ENCODE results near the gene TMEM223. TPM values are rescaled to one million over a fixed set of nuclear protein-coding genes. Genes with fewer than 3 reads are reported as not detected.
A peak's percentile ranks its signal among the peaks of the same experiment; 100 is the strongest.
"Not testable (repeated sequence)": the region's sequence is repeated elsewhere in the genome, so short reads cannot be mapped to it uniquely, and the experiment has no call there.

The TMEM223 gene, protein sequence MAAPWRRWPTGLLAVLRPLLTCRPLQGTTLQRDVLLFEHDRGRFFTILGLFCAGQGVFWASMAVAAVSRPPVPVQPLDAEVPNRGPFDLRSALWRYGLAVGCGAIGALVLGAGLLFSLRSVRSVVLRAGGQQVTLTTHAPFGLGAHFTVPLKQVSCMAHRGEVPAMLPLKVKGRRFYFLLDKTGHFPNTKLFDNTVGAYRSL
- 10 to 100 TPM; 15.7 to 31.6 (median 17.5) TPM for polyA plus RNA-seq
- long read RNA-seq, donor 1, transcript TMEM223-201 (2 exons, 1,288 nt) = major isoform, 50 of 51 reads
- long read RNA-seq, donor 1, partial matches to known transcripts = 0 of 51 reads
- long read RNA-seq, donor 1, other reads (novel, unspliced or antisense) = 0 of 51 reads
- long read RNA-seq, donor 2, transcript TMEM223-201 (2 exons, 1,288 nt) = major isoform, 5 of 6 reads
- long read RNA-seq, donor 2, partial matches to known transcripts = 0 of 6 reads
- long read RNA-seq, donor 2, other reads (novel, unspliced or antisense) = 0 of 6 reads
- long read RNA-seq, donor 3, transcript TMEM223-201 (2 exons, 1,288 nt) = major isoform, 14 of 97 reads
- long read RNA-seq, donor 3, partial matches to known transcripts = 47 of 97 reads
- long read RNA-seq, donor 3, other reads (novel, unspliced or antisense) = 35 of 97 reads
- long read RNA-seq, donor 4 = 0 reads
- long read RNA-seq, donor 5, partial matches to known transcripts = 0 of 3 reads
- long read RNA-seq, donor 5, other reads (novel, unspliced or antisense) = 0 of 3 reads
- long read RNA-seq, donor 6, transcript TMEM223-201 (2 exons, 1,288 nt) = major isoform, 13 of 113 reads
- long read RNA-seq, donor 6, partial matches to known transcripts = 95 of 113 reads
- long read RNA-seq, donor 6, other reads (novel, unspliced or antisense) = 5 of 113 reads
- long read RNA-seq, donor 7 = 0 reads
- long read RNA-seq, donor 8, partial matches to known transcripts = 0 of 2 reads
- long read RNA-seq, donor 8, other reads (novel, unspliced or antisense) = 0 of 2 reads
- long read RNA-seq, donor 9, transcript TMEM223-201 (2 exons, 1,288 nt) = major isoform, 7 of 7 reads
- long read RNA-seq, donor 9, partial matches to known transcripts = 0 of 7 reads
- long read RNA-seq, donor 9, other reads (novel, unspliced or antisense) = 0 of 7 reads
- long read RNA-seq, donor 10, transcript TMEM223-201 (2 exons, 1,288 nt) = major isoform, 22 of 188 reads
- long read RNA-seq, donor 10, partial matches to known transcripts = 100 of 188 reads
- long read RNA-seq, donor 10, other reads (novel, unspliced or antisense) = 66 of 188 reads

DNA sequence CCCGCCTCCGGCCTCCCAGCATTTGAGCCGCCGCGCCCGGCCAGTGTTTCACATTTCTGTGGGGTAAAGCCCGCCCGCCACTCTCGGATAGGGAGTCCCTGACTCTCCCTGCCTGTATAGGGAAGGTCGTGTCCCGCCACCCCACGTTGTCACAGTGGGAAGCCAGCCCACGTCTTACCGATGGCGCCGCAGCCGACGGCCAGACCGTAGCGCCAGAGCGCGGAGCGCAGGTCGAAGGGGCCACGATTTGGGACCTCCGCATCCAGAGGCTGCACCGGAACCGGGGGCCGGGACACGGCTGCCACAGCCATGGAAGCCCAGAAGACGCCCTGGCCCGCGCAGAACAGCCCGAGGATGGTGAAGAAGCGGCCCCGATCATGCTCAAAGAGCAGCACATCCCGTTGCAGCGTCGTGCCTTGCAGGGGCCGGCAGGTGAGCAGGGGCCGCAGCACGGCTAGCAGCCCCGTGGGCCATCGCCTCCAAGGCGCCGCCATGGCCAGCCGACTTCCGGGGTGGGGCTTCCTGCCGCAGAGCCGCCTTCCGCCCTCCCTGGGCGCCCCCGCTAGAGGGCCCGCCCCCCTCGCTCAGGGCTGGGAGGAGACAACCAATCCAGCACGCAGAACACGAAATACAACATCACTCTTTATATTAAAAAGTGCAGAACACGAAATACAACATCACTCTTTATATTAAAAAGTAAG lies at the start of gene TMEM223:
TSS of gene TMEM223 (minus strand) at position 506 of the 701 bp plus-strand sequence. CDS start at position 494, 12 bp downstream.
- peak; percentile 89 to 93 for DNase-seq
- no peaks in the 10 kb centered on the region for H3K9me3 ChIP-seq (ENCODE audit: control insufficient read depth in 2 of 2, insufficient read depth in 1 of 2, low read depth in 1 of 2, low read length in 1 of 2)
- H3K27me3 ChIP-seq (ENCODE audit: control insufficient read depth in 3 of 3, insufficient read depth in 3 of 3, low read length in 3 of 3) = no peaks in the 10 kb centered on the region
- H3K36me3 ChIP-seq (ENCODE audit: control insufficient read depth in 3 of 3, insufficient read depth in 2 of 3, low read depth in 1 of 3, low read length in 3 of 3) = peaks cover 20 to 66% (median 28%) of the 10 kb centered on the region in 3 donors
- peak within 1 kb of the TSS; percentile 43 to 92 (median 75) for H3K27ac ChIP-seq (ENCODE audit: low read depth in 1 of 3, low read length in 2 of 3)
- FAIRE-seq = no peak
- WGBS, 3 donors = 0 to 1% (median 0%) methylated on average over 48 to 58 of the region's 58 CpGs
- H3K4me3 ChIP-seq (ENCODE audit: low read depth in 1 of 3, low read length in 3 of 3) = peak within 1 kb of the TSS; percentile 75 to 98 (median 97)
- H3K4me1 ChIP-seq (ENCODE audit: control insufficient read depth in 3 of 3, insufficient read depth in 2 of 3, low read depth in 1 of 3, low read length in 2 of 3) = peaks cover 2 to 23% (median 5%) of the 10 kb centered on the region in 3 donors

- Histone ChIP-seq H3K36me3 (ENCODE audit: control insufficient read depth in 3 of 3, insufficient read depth in 2 of 3, low read depth in 1 of 3, low read length in 3 of 3) (peaks cover 0 to 14% (median 0%) of the 10 kb centered on the region in 3 donors), H3K27ac (ENCODE audit: low read depth in 1 of 3, low read length in 2 of 3) (peak overlapping the region; percentile 96 to 99 (median 96)), H3K4me3 (ENCODE audit: low read depth in 1 of 3, low read length in 3 of 3) (peak overlapping the region; percentile 11 to 91 (median 81)), H3K4me1 (ENCODE audit: control insufficient read depth in 3 of 3, insufficient read depth in 2 of 3, low read depth in 1 of 3, low read length in 2 of 3) (peaks cover 0 to 12% (median 4%) of the 10 kb centered on the region in 3 donors)
- DNase-seq = peak in 1 of 2 donors; percentile 44
- H3K9me3 ChIP-seq (ENCODE audit: control insufficient read depth in 2 of 2, insufficient read depth in 1 of 2, low read depth in 1 of 2, low read length in 1 of 2); FAIRE-seq; H3K27me3 ChIP-seq (ENCODE audit: control insufficient read depth in 3 of 3, insufficient read depth in 3 of 3, low read length in 3 of 3): not testable (repeated sequence)
- 1% methylated on average over 41 of the region's 41 CpGs for WGBS, 3 donors
These were observed 49.0 kb upstream of the TMEM223 start for GRCh38 chr11:62840721-62841360.

- H3K4me3 ChIP-seq (ENCODE audit: low read depth in 1 of 3, low read length in 3 of 3) = peak within 1 kb of the TSS; percentile 77 to 91 (median 81)
- peaks cover 0 to 12% (median 4%) of the 10 kb centered on the region in 3 donors for H3K4me1 ChIP-seq (ENCODE audit: control insufficient read depth in 3 of 3, insufficient read depth in 2 of 3, low read depth in 1 of 3, low read length in 2 of 3)
- DNase-seq (peak; percentile 95 to 98), FAIRE-seq (no peak)
- no peaks in the 10 kb centered on the region for H3K9me3 ChIP-seq (ENCODE audit: control insufficient read depth in 2 of 2, insufficient read depth in 1 of 2, low read depth in 1 of 2, low read length in 1 of 2)
- peaks cover 0 to 28% (median 8%) of the 10 kb centered on the region in 3 donors for H3K36me3 ChIP-seq (ENCODE audit: control insufficient read depth in 3 of 3, insufficient read depth in 2 of 3, low read depth in 1 of 3, low read length in 3 of 3)
- 0% methylated on average over 62 of the region's 62 CpGs for WGBS, 3 donors
- H3K27me3 ChIP-seq (ENCODE audit: control insufficient read depth in 3 of 3, insufficient read depth in 3 of 3, low read length in 3 of 3) = no peaks in the 10 kb centered on the region
- peak within 1 kb of the TSS; percentile 96 to 99 (median 96) for H3K27ac ChIP-seq (ENCODE audit: low read depth in 1 of 3, low read length in 2 of 3)
These were observed 47.5 kb upstream of the TMEM223 start, which contains the start of gene WDR74 for GRCh38 chr11:62839050-62839945. Gene WDR74 (minus strand): TSS chr11:62839590. CDS start chr11:62839570, 20 bp downstream.

DNA sequence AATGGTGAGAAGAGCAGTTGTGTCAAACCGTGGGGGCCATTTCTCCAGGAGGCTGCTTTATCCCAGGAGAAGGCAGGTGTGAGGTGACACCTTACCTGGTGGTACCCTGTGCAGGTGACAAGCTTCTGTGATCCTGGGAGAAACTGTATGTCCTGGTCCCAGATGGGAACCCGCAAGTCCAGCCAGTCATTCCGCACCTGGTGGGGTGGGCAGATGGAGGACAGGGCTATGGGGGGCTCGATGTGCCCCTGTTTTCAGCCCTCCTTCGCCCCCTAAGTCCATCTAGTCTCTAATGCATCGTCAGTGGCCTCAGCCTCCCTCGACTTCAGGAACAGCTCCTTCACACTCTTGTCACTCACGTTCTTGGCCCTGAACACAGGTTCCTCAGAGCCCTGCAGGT lies 43.5 kb upstream of the TMEM223 start:
- 81 to 86% (median 83%) methylated on average over 8 of the region's 8 CpGs for WGBS, 3 donors
- Histone ChIP-seq H3K9me3 (ENCODE audit: control insufficient read depth in 2 of 2, insufficient read depth in 1 of 2, low read depth in 1 of 2, low read length in 1 of 2) (no peaks in the 10 kb centered on the region), H3K27ac (ENCODE audit: low read depth in 1 of 3, low read length in 2 of 3) (no peak overlapping the region), H3K36me3 (ENCODE audit: control insufficient read depth in 3 of 3, insufficient read depth in 2 of 3, low read depth in 1 of 3, low read length in 3 of 3) (peaks cover 0 to 43% (median 8%) of the 10 kb centered on the region in 3 donors), H3K27me3 (ENCODE audit: control insufficient read depth in 3 of 3, insufficient read depth in 3 of 3, low read length in 3 of 3) (no peaks in the 10 kb centered on the region), H3K4me1 (ENCODE audit: control insufficient read depth in 3 of 3, insufficient read depth in 2 of 3, low read depth in 1 of 3, low read length in 2 of 3) (peaks cover 0 to 15% (median 2%) of the 10 kb centered on the region in 3 donors), H3K4me3 (ENCODE audit: low read depth in 1 of 3, low read length in 3 of 3) (no peak overlapping the region)
- no peak for FAIRE-seq
- DNase-seq = no peak

DNA sequence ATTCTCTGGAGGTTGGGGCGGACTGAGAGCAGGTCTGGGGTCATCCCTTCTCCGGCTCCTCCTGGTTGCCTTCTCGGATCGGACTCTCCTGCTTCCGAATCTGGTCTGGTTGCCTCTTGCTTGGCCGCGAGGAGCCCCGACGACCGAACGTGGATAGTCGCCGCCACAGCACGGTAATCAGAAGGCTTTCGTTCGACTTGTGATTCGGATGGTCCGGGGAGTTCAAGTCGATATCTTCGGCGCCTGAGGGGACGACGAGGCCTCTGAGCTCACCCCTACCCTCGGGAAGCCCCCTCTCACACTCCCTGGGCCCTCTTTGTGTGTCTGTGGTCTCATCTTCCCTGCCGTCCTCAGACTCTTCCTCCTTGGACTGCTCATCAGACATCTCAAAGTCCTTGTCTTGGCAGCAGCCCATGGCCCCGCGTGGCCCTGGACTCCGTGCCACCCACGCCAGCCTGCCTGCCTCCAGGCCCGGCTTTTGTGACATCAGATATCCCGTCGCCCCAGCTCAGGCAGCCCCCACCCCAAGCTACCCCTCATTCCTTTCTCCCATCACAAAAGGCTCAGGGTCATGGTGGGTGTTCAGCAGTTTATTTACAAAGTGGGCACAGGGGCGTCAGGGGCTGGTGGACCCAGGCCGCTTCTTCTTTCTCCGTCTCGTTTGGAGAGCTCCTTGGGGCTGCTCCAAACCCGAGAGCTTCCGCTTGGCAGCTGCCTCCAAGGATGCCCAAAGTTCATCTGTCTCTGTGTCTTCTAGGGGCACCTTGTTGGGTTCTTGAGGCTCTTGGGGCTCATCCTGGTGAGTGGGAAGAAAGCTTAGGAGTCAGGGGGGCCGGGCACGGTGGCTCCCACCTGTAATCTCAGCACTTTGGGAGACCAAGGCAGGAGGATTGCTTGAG lies 40.8 kb upstream of the TMEM223 start, which contains the start of gene TEX54:
TSS of gene TEX54 (minus strand) at position 506 of the 899 bp plus-strand sequence.
- H3K4me3 ChIP-seq (ENCODE audit: low read depth in 1 of 3, low read length in 3 of 3) = peak within 1 kb of the TSS; percentile 84 to 99 (median 98)
- DNase-seq (peak in 1 of 2 donors; percentile 46), FAIRE-seq (no peak)
- no peaks in the 10 kb centered on the region for H3K9me3 ChIP-seq (ENCODE audit: control insufficient read depth in 2 of 2, insufficient read depth in 1 of 2, low read depth in 1 of 2, low read length in 1 of 2)
- no peaks in the 10 kb centered on the region for H3K27me3 ChIP-seq (ENCODE audit: control insufficient read depth in 3 of 3, insufficient read depth in 3 of 3, low read length in 3 of 3)
- 10 to 12% (median 12%) methylated on average over 39 to 40 of the region's 40 CpGs for WGBS, 3 donors
- H3K4me1 ChIP-seq (ENCODE audit: control insufficient read depth in 3 of 3, insufficient read depth in 2 of 3, low read depth in 1 of 3, low read length in 2 of 3) = peaks cover 2 to 17% (median 2%) of the 10 kb centered on the region in 3 donors
- H3K27ac ChIP-seq (ENCODE audit: low read depth in 1 of 3, low read length in 2 of 3) = peak within 1 kb of the TSS; percentile 96 to 99 (median 96)
- H3K36me3 ChIP-seq (ENCODE audit: control insufficient read depth in 3 of 3, insufficient read depth in 2 of 3, low read depth in 1 of 3, low read length in 3 of 3) = peaks cover 4 to 54% (median 8%) of the 10 kb centered on the region in 3 donors
